Fibroblast of lung (primary cell): ENCODE data around the gene GP1BB. TPM values are rescaled to one million over a fixed set of nuclear protein-coding genes. Genes with fewer than 3 reads are reported as not detected.

Experiments
- DNase-seq, 2 donors: peaks; one replicate each; pipeline versions ENCODE4 v3.0.0 to v3.0.0-alpha.2; 2010; ENCODE audit warnings: low read depth in 2 of 2
- H2AFZ ChIP-seq: 2 replicates; pipeline ENCODE4 v1.5.1; 2012; ENCODE audit warnings: low read length, control low read depth, inconsistent platforms
- H3K27ac ChIP-seq: 2 replicates; pipeline ENCODE4 v1.5.1; 2011; ENCODE audit warnings: low read length, control low read depth; ENCODE audit not compliant: insufficient read depth
- H3K27me3 ChIP-seq: 2 replicates; pipeline ENCODE4 v1.5.1; 2011; ENCODE audit warnings: mild to moderate bottlenecking, low read length; ENCODE audit not compliant: control insufficient read depth, insufficient read depth
- H3K36me3 ChIP-seq: 2 replicates; pipeline ENCODE4 v1.5.1; 2011; ENCODE audit warnings: low read length; ENCODE audit not compliant: control insufficient read depth, insufficient read depth
- H3K4me1 ChIP-seq: 2 replicates; pipeline ENCODE4 v1.5.1; 2011; ENCODE audit warnings: low read length; ENCODE audit not compliant: control insufficient read depth, insufficient read depth; ENCODE audit errors: extremely low read depth
- H3K4me2 ChIP-seq: 2 replicates; pipeline ENCODE4 v1.5.1; 2011; ENCODE audit warnings: low read length, control low read depth; ENCODE audit not compliant: insufficient read depth; ENCODE audit errors: extremely low read depth
- H3K4me3 ChIP-seq, 4 experiments: fragments of 200-600 bp in 1 of 4; sonication (generic) in 1 of 4; replicated peaks in 1 of 4; 2 replicates each; pipeline ENCODE4 v1.5.1; 2011 to 2016; ENCODE audit warnings: low read length in 4 of 4, low read depth in 3 of 4, mild to moderate bottlenecking in 3 of 4, control low read depth in 2 of 4, inconsistent platforms in 1 of 4, mixed read lengths in 1 of 4; ENCODE audit not compliant: insufficient read depth in 1 of 4; ENCODE audit errors: control extremely low read depth in 1 of 4
- H3K79me2 ChIP-seq: 2 replicates; pipeline ENCODE4 v1.5.1; 2012; ENCODE audit warnings: mild to moderate bottlenecking, low read length, inconsistent platforms; ENCODE audit not compliant: control insufficient read depth, insufficient read depth
- H3K9ac ChIP-seq: 2 replicates; pipeline ENCODE4 v1.5.1; 2011; ENCODE audit warnings: mild to moderate bottlenecking, low read length, control low read depth; ENCODE audit not compliant: insufficient read depth
- H3K9me3 ChIP-seq: 2 replicates; pipeline ENCODE4 v1.5.1; 2012; ENCODE audit warnings: low read depth, low read length; ENCODE audit not compliant: control insufficient read depth, insufficient read depth
- H4K20me1 ChIP-seq: 2 replicates; pipeline ENCODE4 v1.5.1; 2011; ENCODE audit warnings: low read length; ENCODE audit not compliant: control insufficient read depth, insufficient read depth; ENCODE audit errors: extremely low read depth
- CTCF ChIP-seq, 2 donors: IDR thresholded peaks in 1 of 2; conservative IDR thresholded peaks in 1 of 2; 1 replicate in 1 of 2; 2 replicates in 1 of 2; pipeline ENCODE4 v1.5.1; 2011 to 2012; ENCODE audit warnings: low read length in 2 of 2, control low read depth in 1 of 2, inconsistent platforms in 1 of 2, low read depth in 1 of 2, mild to moderate bottlenecking in 1 of 2
- EZH2 ChIP-seq: IDR thresholded peaks from 2 replicates; pipeline ENCODE4 v1.5.1; 2012; ENCODE audit warnings: low read length, control low read depth, mild to moderate bottlenecking; ENCODE audit errors: missing control alignments
- polyA plus RNA-seq, 2 donors: library from polyadenylated mRNA; depleted of rRNA in 1 of 2; stranded (reverse) in 1 of 2; unstranded in 1 of 2; fragments of >200 nt; gene quantifications; 2 replicates each; pipeline ENCODE4 v1.2.1, GENCODE V29; 2011 to 2012; ENCODE audit warnings: missing spikeins in 1 of 2
- total RNA-seq: library from RNA; depleted of rRNA; stranded (reverse); fragments of >200 nt; gene quantifications from 2 replicates; pipeline ENCODE4 v1.2.1, GENCODE V29; 2014

Gene GP1BB
- total and polyA plus RNA-seq, 2 donors (not counting 1 experiment from before 2014, with no cell fraction given), result 0.50 to 1.8 TPM

GRCh38 chr22:19742160-19743066, 19.1 kb downstream of the GP1BB start:
- Histone ChIP-seq H3K4me2 (no peak overlapping the region), H3K79me2 (no peaks in the 10 kb centered on the region), H3K9ac (no peak overlapping the region), H3K4me3 (no peak overlapping the region), H3K36me3 (no peaks in the 10 kb centered on the region), H4K20me1 (no peaks in the 10 kb centered on the region), H3K27me3 (no peaks in the 10 kb centered on the region), H3K27ac (no peak overlapping the region), H3K9me3 (no peaks in the 10 kb centered on the region), H3K4me1 (no peaks in the 10 kb centered on the region), H2AFZ (no peak overlapping the region)
- DNase-seq, result no peak
- TF ChIP-seq CTCF (conservative IDR thresholded peaks at IDR 0.05 in 1 of 2, IDR thresholded peaks at IDR 0.05 in 1 of 2; ENCODE audit: low read depth in 1 of 2, low read length in 2 of 2) (no peak), EZH2 (no peak)

- Histone ChIP-seq H3K36me3 (no peaks in the 10 kb centered on the region), H3K9me3 (no peaks in the 10 kb centered on the region), H2AFZ (no peak overlapping the region), H3K79me2 (no peaks in the 10 kb centered on the region), H3K9ac (no peak overlapping the region), H3K4me3 (no peak overlapping the region), H3K27ac (no peak overlapping the region), H3K4me1 (no peaks in the 10 kb centered on the region), H4K20me1 (no peaks in the 10 kb centered on the region), H3K27me3 (no peaks in the 10 kb centered on the region), H3K4me2 (no peak overlapping the region)
- TF ChIP-seq EZH2 (no peak), CTCF (conservative IDR thresholded peaks at IDR 0.05 in 1 of 2, IDR thresholded peaks at IDR 0.05 in 1 of 2; ENCODE audit: low read depth in 1 of 2, low read length in 2 of 2) (no peak)
- DNase-seq, result no peak
These were observed 19.7 kb downstream of the GP1BB start for GRCh38 chr22:19743081-19743480.

DNA sequence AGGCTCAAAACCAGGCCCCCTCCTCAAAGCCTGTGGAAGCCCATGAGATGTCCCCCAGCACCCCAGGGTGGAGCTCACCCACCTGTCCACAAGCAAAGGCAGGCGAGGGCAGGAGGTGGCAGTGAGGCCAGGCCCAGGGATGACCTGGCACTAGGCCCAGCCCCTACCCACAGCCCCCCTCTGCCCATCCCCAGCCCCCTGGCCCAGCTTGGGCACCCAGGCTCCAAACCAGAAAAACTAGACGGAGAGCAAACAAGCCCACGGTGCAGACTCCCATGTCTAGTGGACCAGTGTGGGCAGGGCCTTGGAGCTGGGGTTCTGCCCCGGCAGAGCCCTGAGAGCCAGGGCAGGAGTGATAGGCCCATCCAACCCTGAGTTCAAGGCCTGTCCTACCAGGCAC, 20.3 kb downstream of the GP1BB start:
- TF ChIP-seq CTCF (conservative IDR thresholded peaks at IDR 0.05 in 1 of 2, IDR thresholded peaks at IDR 0.05 in 1 of 2; ENCODE audit: low read depth in 1 of 2, low read length in 2 of 2) (no peak), EZH2 (no peak)

More for the DNA sequence above, 20.3 kb downstream of the GP1BB start:
- Histone ChIP-seq H4K20me1 (no peaks in the 10 kb centered on the region), H3K27ac (no peak overlapping the region), H3K9ac (no peak overlapping the region), H3K4me2 (no peak overlapping the region), H3K27me3 (no peaks in the 10 kb centered on the region), H3K36me3 (no peaks in the 10 kb centered on the region), H3K4me1 (no peaks in the 10 kb centered on the region), H3K4me3 (no peak overlapping the region), H2AFZ (no peak overlapping the region), H3K9me3 (no peaks in the 10 kb centered on the region), H3K79me2 (no peaks in the 10 kb centered on the region)
- no peak for DNase-seq
